Measurements from ENCODE around the gene DDX6.
"Not testable (repeated sequence)": the region's sequence is repeated elsewhere in the genome, so short reads cannot be mapped to it uniquely, and the experiment has no call there.

DDX6 gene

DNA sequence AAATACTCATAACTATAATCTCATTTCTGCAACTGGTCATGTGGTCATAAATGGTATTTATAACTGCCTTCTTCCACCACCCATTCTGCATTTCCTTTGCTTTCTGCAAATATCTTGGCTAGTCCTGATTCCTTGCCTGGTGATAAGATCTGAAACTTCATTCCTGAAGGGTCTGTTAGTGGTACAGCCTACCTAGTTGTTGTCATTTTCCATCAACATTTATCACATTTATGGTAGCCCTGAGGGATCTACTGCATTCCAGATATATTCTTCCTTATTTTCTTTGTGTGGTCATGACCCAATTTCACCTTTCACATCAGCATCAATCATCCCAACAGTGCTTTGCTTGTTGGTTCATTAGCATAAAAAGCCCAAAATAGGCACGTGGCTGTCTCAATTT is 50.1 kb downstream of the DDX6 start:
- no peak overlapping the region for H3K4me3 ChIP-seq (ENCODE audit: low read length)
- no peak for TF ChIP-seq CTCF (IDR thresholded peaks at IDR 0.05; ENCODE audit: insufficient read depth, low read depth, low read length, missing control alignments)
- no peak for DNase-seq (ENCODE audit: low read depth)

DNA sequence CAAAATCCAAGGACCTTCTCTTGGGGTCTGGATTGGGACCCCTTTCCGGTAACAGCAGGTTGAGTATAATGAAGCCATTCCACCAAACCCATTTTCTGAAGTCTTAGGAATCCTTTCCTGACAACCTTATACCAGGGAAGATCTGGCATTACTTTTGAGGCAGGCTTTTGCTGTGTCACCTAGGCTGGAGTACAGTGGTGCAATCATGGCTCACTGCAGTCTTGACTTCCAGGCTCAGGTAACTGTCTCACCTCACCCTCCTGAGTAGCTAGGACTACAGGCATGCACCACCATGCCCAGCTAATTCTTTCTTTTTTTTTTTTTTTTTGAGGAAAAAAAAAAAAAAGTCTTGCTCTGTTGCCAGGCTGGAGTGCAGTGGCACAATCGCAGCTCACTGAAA is 55.8 kb downstream of the DDX6 start:
- H3K4me3 ChIP-seq (ENCODE audit: low read length): no peak overlapping the region
- TF ChIP-seq CTCF (IDR thresholded peaks at IDR 0.05; ENCODE audit: insufficient read depth, low read depth, low read length, missing control alignments): no peak
- DNase-seq (ENCODE audit: low read depth): peak; percentile 58

- no peak for DNase-seq (ENCODE audit: low read depth)
- H3K4me3 ChIP-seq (ENCODE audit: low read length): no peak overlapping the region
- TF ChIP-seq CTCF (IDR thresholded peaks at IDR 0.05; ENCODE audit: insufficient read depth, low read depth, low read length, missing control alignments): no peak
Measured at GRCh38 chr11:118734031-118734430, 56.9 kb downstream of the DDX6 start.

- DNase-seq (ENCODE audit: low read depth); H3K4me3 ChIP-seq (ENCODE audit: low read length): not testable (repeated sequence)
Measured at GRCh38 chr11:118729753-118730152, 61.2 kb downstream of the DDX6 start.

- DNase-seq (ENCODE audit: low read depth); H3K4me3 ChIP-seq (ENCODE audit: low read length): not testable (repeated sequence)
Measured at GRCh38 chr11:118728112-118728511, 62.9 kb downstream of the DDX6 start.

GRCh38 chr11:118727721-118728066 is 63.3 kb downstream of the DDX6 start:
- H3K4me3 ChIP-seq (ENCODE audit: low read length); DNase-seq (ENCODE audit: low read depth): not testable (repeated sequence)

- not testable (repeated sequence) for H3K4me3 ChIP-seq (ENCODE audit: low read length); DNase-seq (ENCODE audit: low read depth)
Measured at GRCh38 chr11:118727001-118727720, 63.8 kb downstream of the DDX6 start.

DNA sequence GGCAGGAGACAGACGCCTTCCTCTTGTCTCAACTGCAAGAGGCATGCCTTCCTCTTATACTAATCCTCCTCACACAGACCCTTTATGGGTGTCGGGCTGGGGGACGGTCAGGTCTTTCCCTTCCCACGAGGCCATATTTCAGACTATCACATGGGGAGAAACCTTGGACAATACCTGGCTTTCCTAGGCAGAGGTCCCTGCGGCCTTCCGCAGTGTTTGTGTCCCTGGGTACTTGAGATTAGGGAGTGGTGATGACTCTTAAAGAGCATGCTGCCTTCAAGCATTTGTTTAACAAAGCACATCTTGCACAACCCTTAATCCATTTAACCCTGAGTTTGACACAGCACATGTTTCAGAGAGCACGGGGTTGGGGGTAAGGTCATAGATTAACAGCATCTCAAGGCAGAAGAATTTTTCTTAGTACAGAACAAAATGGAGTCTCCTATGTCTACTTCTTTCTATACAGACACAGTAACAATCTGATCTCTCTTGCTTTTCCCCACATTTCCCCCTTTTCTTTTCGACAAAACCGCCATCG is 69.4 kb downstream of the DDX6 start:
- not testable (repeated sequence) for H3K4me3 ChIP-seq (ENCODE audit: low read length); DNase-seq (ENCODE audit: low read depth)

GRCh38 chr11:118720740-118721139 is 70.2 kb downstream of the DDX6 start:
- DNase-seq (ENCODE audit: low read depth); H3K4me3 ChIP-seq (ENCODE audit: low read length): not testable (repeated sequence)

DNA sequence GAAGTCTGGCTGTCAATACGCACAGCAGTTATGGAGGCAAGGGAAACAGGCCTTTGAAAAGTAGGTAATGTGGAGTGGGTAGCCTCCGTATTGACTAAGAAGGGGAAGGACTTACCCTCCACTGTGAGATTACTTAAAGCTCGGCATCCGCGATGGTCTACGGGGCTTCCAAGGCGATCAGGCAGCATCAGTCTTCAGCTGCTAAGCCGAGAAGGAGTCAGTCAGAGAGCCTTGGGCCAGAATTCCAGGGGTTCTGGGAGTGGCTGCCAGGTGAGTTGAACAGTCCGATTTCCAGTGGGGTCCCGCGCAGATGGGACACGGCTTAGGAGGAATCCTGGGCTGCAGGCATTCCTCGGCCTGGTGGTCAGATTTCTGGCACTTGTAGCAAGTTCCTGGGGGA is 70.9 kb downstream of the DDX6 start:
- not testable (repeated sequence) for H3K4me3 ChIP-seq (ENCODE audit: low read length); DNase-seq (ENCODE audit: low read depth)

GRCh38 chr11:118718562-118718961 is 72.4 kb downstream of the DDX6 start:
- H3K4me3 ChIP-seq (ENCODE audit: low read length); DNase-seq (ENCODE audit: low read depth): not testable (repeated sequence)

GRCh38 chr11:118717733-118718132 is 73.2 kb downstream of the DDX6 start:
- H3K4me3 ChIP-seq (ENCODE audit: low read length); DNase-seq (ENCODE audit: low read depth): not testable (repeated sequence)

DNA sequence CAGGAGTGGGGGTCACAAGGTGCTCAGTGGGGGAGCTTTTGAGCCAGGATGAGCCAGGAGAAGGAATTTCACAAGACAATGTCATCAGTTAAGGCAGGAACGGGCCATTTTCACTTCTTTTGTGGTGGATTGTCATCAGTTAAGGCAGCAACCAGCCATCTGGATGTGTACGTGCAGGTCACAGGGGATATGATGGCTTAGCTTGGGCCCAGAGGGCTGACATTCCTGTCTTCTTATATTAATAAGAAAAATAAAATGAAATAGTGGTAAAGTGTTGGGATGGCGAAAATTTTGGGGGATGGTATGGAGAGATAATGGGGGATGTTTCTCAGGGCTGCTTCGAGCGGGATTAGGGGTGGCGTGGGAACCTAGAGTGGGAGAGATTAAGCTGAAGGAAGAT is 73.7 kb downstream of the DDX6 start:
- not testable (repeated sequence) for DNase-seq (ENCODE audit: low read depth)

More for the DNA sequence above, 73.7 kb downstream of the DDX6 start:
- H3K4me3 ChIP-seq (ENCODE audit: low read length): not testable (repeated sequence)
